Naive thymus-derived CD8-positive, alpha-beta T cell (primary cell): Measurements from ENCODE around the gene ANAPC2. TPM values are rescaled to one million over a fixed set of nuclear protein-coding genes. Genes with fewer than 3 reads are reported as not detected.

ENCODE experiments used
- ATAC-seq, 2 donors: fragments of 150-1000 bp; cut with Tn5 transposase in 1 of 2; sonication (Bioruptor Pico), chemical (Tn5 transposase) in 1 of 2; 1 replicate in 1 of 2; 2 replicates in 1 of 2; pipeline ENCODE4 v1.10.0; 2021; ENCODE audit warnings: mild to moderate bottlenecking in 2 of 2, moderate library complexity in 2 of 2
- POLR2A ChIA-PET: fragments of 350-600 bp; sonication (Branson Sonifier 250); formaldehyde crosslinking; loops from one replicate; lab custom pipeline; 2021; ENCODE audit warnings: antibody characterized with exemption; lab: Charles Lee
- DNase-seq, 10 donors: peaks; one replicate each; pipeline versions ENCODE4 v3.0.0 to v3.0.0-alpha.2; 2020 to 2022
- H3K27ac Mint-ChIP-seq, 10 donors: one replicate each; pipeline ENCODE4 v1.8.0; 2020 to 2022; ENCODE audit warnings: mild to moderate bottlenecking in 10 of 10, mixed read lengths in 10 of 10, moderate library complexity in 4 of 10, inconsistent platforms in 1 of 10
- H3K27me3 Mint-ChIP-seq, 5 donors: one replicate each; pipeline ENCODE4 v1.8.0; 2021 to 2022; ENCODE audit warnings: mixed read lengths in 5 of 5
- H3K36me3 Mint-ChIP-seq, 3 donors: one replicate each; pipeline ENCODE4 v1.8.0; 2020 to 2022; ENCODE audit warnings: mixed read lengths in 3 of 3, mild to moderate bottlenecking in 2 of 3, inconsistent platforms in 1 of 3
- H3K4me1 Mint-ChIP-seq, 4 donors: one replicate each; pipeline ENCODE4 v1.8.0; 2021 to 2022; ENCODE audit warnings: mixed read lengths in 4 of 4
- H3K4me3 Mint-ChIP-seq, 10 donors: one replicate each; pipeline ENCODE4 v1.8.0; 2020 to 2022; ENCODE audit warnings: mild to moderate bottlenecking in 10 of 10, mixed read lengths in 10 of 10, moderate library complexity in 6 of 10, inconsistent platforms in 1 of 10
- H3K9me3 Mint-ChIP-seq, 9 donors: one replicate each; pipeline ENCODE4 v1.8.0; 2020 to 2022; ENCODE audit warnings: mixed read lengths in 9 of 9, mild to moderate bottlenecking in 3 of 9, inconsistent platforms in 1 of 9, moderate library complexity in 1 of 9
- polyA plus RNA-seq, 3 donors: library from polyadenylated mRNA; unstranded; fragments of 300-500 nt; fragmentation: Illumina TruSeq; gene quantifications; one replicate each; pipeline ENCODE4 v1.2.3, GENCODE V29; 2021
- total RNA-seq, 8 experiments: library from RNA in 2 of 8; stranded (reverse) in 2 of 8; gene quantifications; one replicate each; pipeline ENCODE4 v1.2.3 and lab custom pipeline; 2021 to 2026

The ANAPC2 gene
- total and polyA plus RNA-seq, 5 experiments from 2014 or later: 3.4 to 146 (median 5.9) TPM

DNA sequence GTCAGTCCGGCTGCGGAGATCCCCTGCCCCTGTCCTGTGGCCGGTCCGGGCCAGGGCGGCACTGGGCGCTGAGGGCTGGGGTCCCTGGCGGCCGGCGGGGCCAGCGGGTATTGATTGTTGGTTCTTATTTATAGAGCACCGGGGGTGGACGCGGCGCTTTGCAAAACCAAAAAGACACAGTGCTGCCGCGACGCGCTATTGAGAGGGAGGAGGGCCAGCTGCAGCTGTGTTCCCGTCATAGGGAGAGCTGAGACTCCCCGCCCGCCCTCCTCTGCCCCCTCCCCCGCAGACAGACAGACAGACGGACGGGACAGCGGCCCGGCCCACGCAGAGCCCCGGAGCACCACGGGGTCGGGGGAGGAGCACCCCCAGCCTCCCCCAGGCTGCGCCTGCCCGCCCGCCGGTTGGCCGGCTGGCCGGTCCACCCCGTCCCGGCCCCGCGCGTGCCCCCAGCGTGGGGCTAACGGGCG lies 21.0 kb downstream of the ANAPC2 start:
- ATAC-seq: no peak
- H3K27ac Mint-ChIP-seq: no peak overlapping the region
- POLR2A ChIA-PET: no interaction called here

GRCh38 chr9:137166380-137167229 lies 21.8 kb downstream of the ANAPC2 start:
- peaks cover 5 to 61% (median 12%) of the 10 kb centered on the region in 5 donors for H3K27me3 Mint-ChIP-seq
- H3K36me3 Mint-ChIP-seq: peaks cover 0 to 2% (median 0%) of the 10 kb centered on the region in 3 donors
- POLR2A ChIA-PET: interaction anchor here (0.9 kb wide), 1 partner anchor 22 kb away, joined by 4 read pairs; the partner anchor contains the start of genes ANAPC2 and SSNA1
- peaks cover 3 to 9% (median 6%) of the 10 kb centered on the region in 4 donors for H3K4me1 Mint-ChIP-seq
- peaks cover 0 to 4% (median 0%) of the 10 kb centered on the region in 9 donors for H3K9me3 Mint-ChIP-seq
- no peak overlapping the region for H3K27ac Mint-ChIP-seq
- DNase-seq (no peak), ATAC-seq (no peak)
- peak overlapping the region in 6 of 10 donors; percentile 24 to 56 (median 43) for H3K4me3 Mint-ChIP-seq

More for the DNA sequence above, 21.0 kb downstream of the ANAPC2 start:
- Mint-ChIP-seq H3K9me3 (peaks cover 0 to 4% (median 0%) of the 10 kb centered on the region in 9 donors), H3K4me3 (no peak overlapping the region), H3K36me3 (peaks cover 0 to 2% (median 0%) of the 10 kb centered on the region in 3 donors), H3K4me1 (peaks cover 3 to 8% (median 6%) of the 10 kb centered on the region in 4 donors), H3K27me3 (peaks cover 5 to 59% (median 12%) of the 10 kb centered on the region in 5 donors)
- DNase-seq: no peak

- ATAC-seq (no peak), DNase-seq (no peak)
- H3K27me3 Mint-ChIP-seq: peaks cover 5 to 60% (median 12%) of the 10 kb centered on the region in 5 donors
- H3K4me3 Mint-ChIP-seq: no peak overlapping the region
- peaks cover 0 to 4% (median 0%) of the 10 kb centered on the region in 9 donors for H3K9me3 Mint-ChIP-seq
- H3K4me1 Mint-ChIP-seq: peaks cover 3 to 9% (median 6%) of the 10 kb centered on the region in 4 donors
- POLR2A ChIA-PET: no interaction called here
- H3K27ac Mint-ChIP-seq: no peak overlapping the region
- H3K36me3 Mint-ChIP-seq: peaks cover 0 to 2% (median 0%) of the 10 kb centered on the region in 3 donors
These were observed 23.0 kb downstream of the ANAPC2 start for GRCh38 chr9:137165250-137165836.

- ATAC-seq: no peak
These were observed 23.8 kb downstream of the ANAPC2 start for GRCh38 chr9:137164370-137165249.

GRCh38 chr9:137163805-137164204 lies 24.6 kb downstream of the ANAPC2 start:
- Mint-ChIP-seq H3K4me1 (peaks cover 6 to 14% (median 12%) of the 10 kb centered on the region in 4 donors), H3K9me3 (peaks cover 0 to 4% (median 0%) of the 10 kb centered on the region in 9 donors), H3K27me3 (peaks cover 13 to 68% (median 19%) of the 10 kb centered on the region in 5 donors), H3K36me3 (peaks cover 0 to 6% (median 0%) of the 10 kb centered on the region in 3 donors), H3K27ac (no peak overlapping the region), H3K4me3 (peak overlapping the region in 1 of 10 donors; percentile 16)
- DNase-seq (no peak), ATAC-seq (no peak)
- POLR2A ChIA-PET: no interaction called here

More at GRCh38 chr9:137164370-137165249, 23.8 kb downstream of the ANAPC2 start:
- Mint-ChIP-seq H3K9me3 (peaks cover 0 to 4% (median 0%) of the 10 kb centered on the region in 9 donors), H3K36me3 (peaks cover 0 to 2% (median 0%) of the 10 kb centered on the region in 3 donors), H3K4me1 (peaks cover 3 to 9% (median 7%) of the 10 kb centered on the region in 4 donors), H3K27me3 (peaks cover 8 to 62% (median 13%) of the 10 kb centered on the region in 5 donors), H3K4me3 (peak overlapping the region in 1 of 10 donors; percentile 22), H3K27ac (no peak overlapping the region)
- no peak for DNase-seq
- POLR2A ChIA-PET: no interaction called here

DNA sequence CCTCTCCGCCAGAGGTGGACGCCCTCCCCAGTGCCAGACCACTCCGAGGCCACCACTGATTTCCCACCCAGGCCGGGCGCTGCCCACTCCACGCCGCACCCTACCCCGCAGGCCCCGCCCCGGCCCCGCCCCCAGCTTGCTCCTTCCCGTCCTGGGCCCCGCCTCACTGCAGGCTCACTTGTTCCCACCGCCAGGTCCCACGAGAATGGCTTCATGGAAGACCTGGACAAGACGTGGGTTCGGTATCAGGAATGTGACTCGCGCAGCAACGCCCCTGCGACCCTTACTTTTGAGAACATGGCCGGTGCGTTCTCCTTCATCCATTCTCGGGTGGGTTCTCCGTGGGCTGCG lies 25.0 kb downstream of the ANAPC2 start:
- H3K9me3 Mint-ChIP-seq: peaks cover 0 to 4% (median 0%) of the 10 kb centered on the region in 9 donors
- H3K4me1 Mint-ChIP-seq: peaks cover 6 to 16% (median 14%) of the 10 kb centered on the region in 4 donors
- H3K36me3 Mint-ChIP-seq: peaks cover 0 to 6% (median 0%) of the 10 kb centered on the region in 3 donors
- no peak overlapping the region for H3K27ac Mint-ChIP-seq
- ATAC-seq (no peak), DNase-seq (no peak)
- peaks cover 14 to 71% (median 20%) of the 10 kb centered on the region in 5 donors for H3K27me3 Mint-ChIP-seq
- POLR2A ChIA-PET: no interaction called here
- peak overlapping the region in 1 of 10 donors; percentile 16 for H3K4me3 Mint-ChIP-seq

DNA sequence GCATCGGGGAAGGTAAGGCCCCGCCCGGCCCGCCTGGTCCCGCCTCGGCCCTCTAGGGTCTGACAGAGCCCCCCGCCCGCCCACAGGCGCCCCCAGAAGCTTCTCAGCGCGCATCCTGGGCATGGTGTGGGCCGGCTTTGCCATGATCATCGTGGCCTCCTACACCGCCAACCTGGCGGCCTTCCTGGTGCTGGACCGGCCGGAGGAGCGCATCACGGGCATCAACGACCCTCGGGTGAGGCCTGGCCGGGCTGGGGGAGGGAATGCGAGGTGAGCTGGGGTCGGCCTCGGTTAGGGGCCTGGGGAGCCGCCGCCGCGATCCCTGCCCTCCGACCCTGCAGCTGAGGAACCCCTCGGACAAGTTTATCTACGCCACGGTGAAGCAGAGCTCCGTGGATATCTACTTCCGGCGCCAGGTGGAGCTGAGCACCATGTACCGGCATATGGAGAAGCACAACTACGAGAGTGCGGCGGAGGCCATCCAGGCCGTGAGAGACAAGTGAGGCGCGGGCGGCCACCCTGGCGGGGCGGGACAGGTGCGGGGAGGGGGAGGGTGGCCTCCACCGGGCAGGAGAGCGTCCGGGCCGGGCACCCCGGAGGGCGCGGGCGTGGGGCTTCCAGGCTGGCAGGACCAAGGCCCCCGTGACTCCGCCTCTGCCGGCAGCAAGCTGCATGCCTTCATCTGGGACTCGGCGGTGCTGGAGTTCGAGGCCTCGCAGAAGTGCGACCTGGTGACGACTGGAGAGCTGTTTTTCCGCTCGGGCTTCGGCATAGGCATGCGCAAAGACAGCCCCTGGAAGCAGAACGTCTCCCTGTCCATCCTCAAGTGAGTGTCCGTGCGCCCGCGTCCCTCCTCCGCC lies 25.6 kb downstream of the ANAPC2 start:
- peaks cover 8 to 21% (median 17%) of the 10 kb centered on the region in 4 donors for H3K4me1 Mint-ChIP-seq
- no peak overlapping the region for H3K27ac Mint-ChIP-seq
- POLR2A ChIA-PET: interaction anchor here (0.5 to 0.8 kb wide), 2 partner anchors 8 to 30 kb away, joined by 3 to 4 read pairs; no protein-coding TSS in a partner anchor
- H3K36me3 Mint-ChIP-seq: peaks cover 0 to 6% (median 0%) of the 10 kb centered on the region in 3 donors
- peaks cover 0 to 4% (median 0%) of the 10 kb centered on the region in 9 donors for H3K9me3 Mint-ChIP-seq
- no peak for DNase-seq
- peaks cover 17 to 77% (median 25%) of the 10 kb centered on the region in 5 donors for H3K27me3 Mint-ChIP-seq
- ATAC-seq: peak in 1 of 2 donors; percentile 42
- peak overlapping the region in 1 of 10 donors; percentile 9 for H3K4me3 Mint-ChIP-seq

DNA sequence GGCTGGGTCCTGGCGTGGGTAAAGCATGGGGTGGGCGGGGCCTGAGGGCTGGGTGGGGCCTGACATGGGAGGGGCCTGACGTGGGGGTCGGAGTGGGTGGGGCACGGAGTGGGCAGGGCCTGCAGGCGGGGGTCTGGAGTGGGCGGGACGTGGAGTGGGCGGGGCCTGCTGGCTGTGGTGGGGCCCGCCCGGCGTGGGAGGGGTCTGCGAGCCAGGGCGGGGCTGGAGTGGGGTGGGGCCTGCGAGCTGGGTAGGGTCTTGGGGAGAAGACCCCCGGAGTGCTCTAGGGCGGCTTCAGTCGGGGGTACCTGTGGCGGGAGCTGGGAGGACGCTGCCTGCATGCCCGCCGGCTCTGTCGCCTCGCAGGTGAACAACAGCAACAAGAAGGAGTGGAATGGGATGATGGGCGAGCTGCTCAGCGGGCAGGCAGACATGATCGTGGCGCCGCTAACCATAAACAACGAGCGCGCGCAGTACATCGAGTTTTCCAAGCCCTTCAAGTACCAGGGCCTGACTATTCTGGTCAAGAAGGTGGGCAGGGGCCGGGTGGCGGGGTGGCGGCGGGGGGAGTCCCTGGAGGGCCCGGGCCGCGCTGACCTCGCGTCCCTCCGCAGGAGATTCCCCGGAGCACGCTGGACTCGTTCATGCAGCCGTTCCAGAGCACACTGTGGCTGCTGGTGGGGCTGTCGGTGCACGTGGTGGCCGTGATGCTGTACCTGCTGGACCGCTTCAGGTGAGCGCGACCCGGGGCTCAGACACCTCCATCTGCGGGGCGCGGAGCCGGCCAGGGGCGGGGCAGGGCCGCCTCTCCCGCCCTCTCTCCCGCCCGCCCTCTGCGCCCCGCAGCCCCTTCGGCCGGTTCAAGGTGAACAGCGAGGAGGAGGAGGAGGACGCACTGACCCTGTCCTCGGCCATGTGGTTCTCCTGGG lies 26.5 kb downstream of the ANAPC2 start:
- Mint-ChIP-seq H3K27ac (no peak overlapping the region), H3K4me1 (peaks cover 10 to 27% (median 18%) of the 10 kb centered on the region in 4 donors), H3K4me3 (peak overlapping the region in 2 of 10 donors; percentile 18 to 27), H3K27me3 (peaks cover 17 to 79% (median 28%) of the 10 kb centered on the region in 5 donors), H3K36me3 (peaks cover 0 to 6% (median 0%) of the 10 kb centered on the region in 3 donors), H3K9me3 (peaks cover 0 to 4% (median 0%) of the 10 kb centered on the region in 9 donors)
- POLR2A ChIA-PET: interaction anchor here (0.5 to 0.8 kb wide), 2 partner anchors 9 to 29 kb away, joined by 3 to 4 read pairs; no protein-coding TSS in a partner anchor
- DNase-seq: no peak
- ATAC-seq: no peak

DNA sequence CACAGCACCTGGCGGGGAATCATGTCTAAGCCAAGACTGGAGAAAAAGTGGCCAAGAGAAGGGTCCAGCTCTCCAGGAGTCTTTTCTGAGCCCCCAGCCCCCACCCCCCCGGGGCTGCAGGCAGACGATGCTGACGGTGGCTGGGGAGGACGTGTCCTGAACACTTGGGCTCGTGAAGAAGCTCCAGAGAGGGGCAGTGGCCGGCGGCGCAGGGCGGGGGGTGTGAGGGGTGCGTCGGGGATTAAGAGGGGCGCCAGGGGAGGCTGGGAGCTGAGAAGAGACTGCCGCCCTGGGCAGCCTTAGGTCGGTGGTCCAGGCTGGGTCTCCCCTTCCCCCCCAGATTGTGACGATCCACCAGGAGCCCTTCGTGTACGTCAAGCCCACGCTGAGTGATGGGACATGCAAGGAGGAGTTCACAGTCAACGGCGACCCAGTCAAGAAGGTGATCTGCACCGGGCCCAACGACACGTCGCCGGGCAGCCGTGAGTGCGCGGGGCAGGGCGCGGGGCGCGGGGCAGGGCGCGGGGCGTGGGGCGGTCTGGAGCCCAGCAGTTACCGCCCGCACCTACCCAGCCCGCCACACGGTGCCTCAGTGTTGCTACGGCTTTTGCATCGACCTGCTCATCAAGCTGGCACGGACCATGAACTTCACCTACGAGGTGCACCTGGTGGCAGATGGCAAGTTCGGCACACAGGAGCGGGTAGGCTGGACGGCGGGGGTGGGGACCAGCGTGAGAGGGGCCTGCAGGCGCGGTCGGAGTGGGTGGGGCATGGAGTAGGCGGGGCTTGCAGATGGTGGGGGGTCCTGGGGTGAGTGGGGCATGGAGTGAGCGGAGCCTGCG lies 27.4 kb downstream of the ANAPC2 start:
- no peak overlapping the region for H3K4me3 Mint-ChIP-seq
- H3K4me1 Mint-ChIP-seq: peaks cover 9 to 28% (median 19%) of the 10 kb centered on the region in 4 donors
- DNase-seq: no peak
- no peak for ATAC-seq
- H3K9me3 Mint-ChIP-seq: peaks cover 0 to 2% (median 0%) of the 10 kb centered on the region in 9 donors
- peaks cover 0 to 6% (median 0%) of the 10 kb centered on the region in 3 donors for H3K36me3 Mint-ChIP-seq
- peaks cover 13 to 76% (median 27%) of the 10 kb centered on the region in 5 donors for H3K27me3 Mint-ChIP-seq
- POLR2A ChIA-PET: no interaction called here
- H3K27ac Mint-ChIP-seq: no peak overlapping the region
